Hepatocyte (in vitro differentiated cells): ENCODE data around the gene HNF4A. TPM values are rescaled to one million over a fixed set of nuclear protein-coding genes. Genes with fewer than 3 reads are reported as not detected.

Source experiments
- DNase-seq: peaks from one replicate; pipeline ENCODE4 v3.0.0-alpha.2; 2016; ENCODE audit warnings: low spot score
- H2AFZ ChIP-seq: fragments of 200-600 bp; sonication (generic); 2 replicates; pipeline ENCODE4 v1.6.0; 2016; ENCODE audit warnings: antibody characterized with exemption, mild to moderate bottlenecking
- H3K27ac ChIP-seq: fragments of 200-600 bp; sonication (generic); 2 replicates; pipeline ENCODE4 v1.5.1; 2016; ENCODE audit warnings: mild to moderate bottlenecking
- H3K27me3 ChIP-seq: fragments of 200-600 bp; sonication (generic); 2 replicates; pipeline ENCODE4 v1.6.1; 2016
- H3K36me3 ChIP-seq: fragments of 200-600 bp; sonication (generic); replicated peaks from 2 replicates; pipeline ENCODE4 v1.5.1; 2016; ENCODE audit warnings: low read depth; ENCODE audit not compliant: insufficient read depth
- H3K4me1 ChIP-seq: fragments of 200-600 bp; sonication (generic); 2 replicates; pipeline ENCODE4 v1.5.1; 2016; ENCODE audit warnings: mild to moderate bottlenecking, moderate library complexity; ENCODE audit not compliant: insufficient read depth
- H3K4me2 ChIP-seq: fragments of 200-600 bp; sonication (generic); 2 replicates; pipeline ENCODE4 v1.6.0; 2016
- H3K4me3 ChIP-seq: fragments of 200-600 bp; sonication (generic); 2 replicates; pipeline ENCODE4 v1.5.1; 2016; ENCODE audit warnings: mild to moderate bottlenecking
- H3K79me2 ChIP-seq: fragments of 200-600 bp; sonication (generic); 2 replicates; pipeline ENCODE4 v1.6.0; 2017; ENCODE audit warnings: mild to moderate bottlenecking
- H3K9me2 ChIP-seq: fragments of 200-600 bp; sonication (generic); replicated peaks from 2 replicates; pipeline ENCODE4 v1.6.0; 2017; ENCODE audit warnings: mild to moderate bottlenecking; ENCODE audit not compliant: insufficient read depth
- H3K9me3 ChIP-seq: fragments of 200-600 bp; sonication (generic); 2 replicates; pipeline ENCODE4 v1.5.1; 2016; ENCODE audit warnings: low read depth, mild to moderate bottlenecking
- H4K20me1 ChIP-seq: fragments of 200-600 bp; sonication (generic); 2 replicates; pipeline ENCODE4 v1.6.0; 2016; ENCODE audit warnings: mild to moderate bottlenecking; ENCODE audit not compliant: insufficient read depth, poor library complexity, severe bottlenecking
- EZH2 ChIP-seq: fragments of 200-600 bp; sonication (generic); IDR thresholded peaks from 2 replicates; pipeline ENCODE4 v1.6.1; 2016; ENCODE audit warnings: antibody characterized with exemption, mild to moderate bottlenecking, borderline replicate concordance
- EZH2phosphoT487 ChIP-seq: fragments of 200-600 bp; sonication (generic); IDR thresholded peaks from one replicate; pipeline ENCODE4 v1.6.1; 2018; ENCODE audit warnings: antibody characterized with exemption, mild to moderate bottlenecking, low read depth, moderate library complexity; ENCODE audit not compliant: unreplicated experiment, severe bottlenecking
- WGBS: methylation state at CpG from one replicate; pipeline ENCODE4 v1.1.6; 2016; ENCODE audit warnings: low lambda C conversion rate; ENCODE audit errors: missing lambda C conversion rate; 5-methylcytosine and 5-hydroxymethylcytosine counted together
- polyA plus RNA-seq: library from polyadenylated mRNA; unstranded; fragments of >200 nt; fragmentation: Nextera tagmentation; extraction: Ambion mirVana; gene quantifications from 2 replicates; pipeline ENCODE4 v1.2.1, GENCODE V29; 2016
- total RNA-seq: library from RNA; depleted of rRNA; stranded (reverse); fragments of >200 nt; gene quantifications from 2 replicates; pipeline ENCODE4 v1.2.3, GENCODE V29; 2014
- TF ChIP-seq, protein P1 (sequence below): fragments of 200-600 bp; sonication (generic); IDR thresholded peaks from 2 replicates; pipeline ENCODE4 v1.5.1; 2016; ENCODE audit warnings: antibody characterized with exemption, mild to moderate bottlenecking; ENCODE audit not compliant: poor library complexity

The HNF4A gene
- total and polyA plus RNA-seq, 2 experiments from 2014 or later = 38.2 to 88.0 TPM

DNA sequence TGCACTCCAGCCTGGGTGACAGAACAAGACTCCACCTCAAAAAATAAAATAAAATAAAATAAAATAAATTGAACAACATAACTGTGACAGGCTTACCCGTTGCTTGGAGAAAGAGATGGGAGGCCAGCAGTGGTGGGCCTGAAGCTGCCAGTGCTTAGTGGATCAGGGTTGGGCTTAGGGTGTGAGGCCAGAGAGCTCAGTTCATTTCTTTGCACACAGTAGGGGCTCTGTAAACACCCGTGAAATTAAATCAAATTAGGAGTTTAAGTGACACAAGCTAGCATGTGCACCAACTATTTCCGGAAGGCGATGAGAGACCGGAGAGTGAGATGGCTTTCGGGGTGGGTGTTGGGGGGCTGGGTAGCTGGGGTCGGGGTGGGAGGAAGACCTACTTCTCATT lies 94.4 kb downstream of the HNF4A start:
- TF ChIP-seq EZH2phosphoT487 (no peak), EZH2 (no peak)
- TF ChIP-seq, protein P1, sequence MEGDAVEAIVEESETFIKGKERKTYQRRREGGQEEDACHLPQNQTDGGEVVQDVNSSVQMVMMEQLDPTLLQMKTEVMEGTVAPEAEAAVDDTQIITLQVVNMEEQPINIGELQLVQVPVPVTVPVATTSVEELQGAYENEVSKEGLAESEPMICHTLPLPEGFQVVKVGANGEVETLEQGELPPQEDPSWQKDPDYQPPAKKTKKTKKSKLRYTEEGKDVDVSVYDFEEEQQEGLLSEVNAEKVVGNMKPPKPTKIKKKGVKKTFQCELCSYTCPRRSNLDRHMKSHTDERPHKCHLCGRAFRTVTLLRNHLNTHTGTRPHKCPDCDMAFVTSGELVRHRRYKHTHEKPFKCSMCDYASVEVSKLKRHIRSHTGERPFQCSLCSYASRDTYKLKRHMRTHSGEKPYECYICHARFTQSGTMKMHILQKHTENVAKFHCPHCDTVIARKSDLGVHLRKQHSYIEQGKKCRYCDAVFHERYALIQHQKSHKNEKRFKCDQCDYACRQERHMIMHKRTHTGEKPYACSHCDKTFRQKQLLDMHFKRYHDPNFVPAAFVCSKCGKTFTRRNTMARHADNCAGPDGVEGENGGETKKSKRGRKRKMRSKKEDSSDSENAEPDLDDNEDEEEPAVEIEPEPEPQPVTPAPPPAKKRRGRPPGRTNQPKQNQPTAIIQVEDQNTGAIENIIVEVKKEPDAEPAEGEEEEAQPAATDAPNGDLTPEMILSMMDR = no peak
- Histone ChIP-seq H4K20me1 (no peaks in the 10 kb centered on the region), H2AFZ (no peak overlapping the region), H3K9me2 (no peaks in the 10 kb centered on the region), H3K4me1 (peaks cover 10% of the 10 kb centered on the region), H3K9me3 (no peaks in the 10 kb centered on the region), H3K36me3 (no peaks in the 10 kb centered on the region), H3K4me2 (no peak overlapping the region), H3K4me3 (no peak overlapping the region), H3K27ac (no peak overlapping the region), H3K27me3 (no peaks in the 10 kb centered on the region), H3K79me2 (no peaks in the 10 kb centered on the region)
- WGBS = 87% methylated on average over 6 of the region's 7 CpGs
- no peak for DNase-seq

DNA sequence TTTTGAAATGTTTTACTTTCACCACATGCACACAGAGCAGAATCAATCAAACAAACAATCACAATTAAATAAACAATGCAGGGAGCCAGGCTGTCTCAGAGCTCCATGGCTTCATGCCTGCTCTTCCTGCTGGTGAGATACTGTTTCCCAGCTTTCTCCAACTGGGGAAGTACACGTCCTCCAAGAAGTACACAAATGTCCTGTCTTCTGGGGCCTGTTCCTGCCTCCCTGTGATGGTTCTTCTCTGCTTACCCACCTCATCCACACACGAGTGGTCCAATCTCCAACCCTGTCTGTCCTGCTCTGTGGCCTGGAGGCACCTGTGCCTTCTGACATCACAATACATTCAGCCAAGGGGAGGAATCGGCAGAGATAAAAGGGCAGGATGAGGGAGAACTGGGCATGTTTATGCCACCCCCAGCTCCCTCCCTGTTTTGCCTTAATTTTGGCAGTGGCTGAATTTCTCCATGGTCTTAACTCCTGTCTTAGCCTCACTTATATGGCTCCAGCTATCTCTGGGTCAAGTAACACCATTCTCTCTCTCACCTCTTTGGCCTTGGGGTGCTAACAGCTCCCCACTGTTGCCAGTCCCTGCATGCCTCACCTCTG lies 94.9 kb downstream of the HNF4A start:
- Histone ChIP-seq H3K4me2 (no peak overlapping the region), H3K79me2 (no peaks in the 10 kb centered on the region), H3K4me1 (peaks cover 10% of the 10 kb centered on the region), H3K36me3 (no peaks in the 10 kb centered on the region), H2AFZ (no peak overlapping the region), H3K27me3 (no peaks in the 10 kb centered on the region), H3K9me2 (no peaks in the 10 kb centered on the region), H4K20me1 (no peaks in the 10 kb centered on the region), H3K9me3 (no peaks in the 10 kb centered on the region), H3K4me3 (no peak overlapping the region), H3K27ac (peak overlapping the region; percentile 40)
- no peak for DNase-seq
- 65% methylated on average over 3 of the region's 3 CpGs for WGBS
- TF ChIP-seq EZH2 (no peak), EZH2phosphoT487 (no peak)
- TF ChIP-seq, protein P1 = no peak

DNA sequence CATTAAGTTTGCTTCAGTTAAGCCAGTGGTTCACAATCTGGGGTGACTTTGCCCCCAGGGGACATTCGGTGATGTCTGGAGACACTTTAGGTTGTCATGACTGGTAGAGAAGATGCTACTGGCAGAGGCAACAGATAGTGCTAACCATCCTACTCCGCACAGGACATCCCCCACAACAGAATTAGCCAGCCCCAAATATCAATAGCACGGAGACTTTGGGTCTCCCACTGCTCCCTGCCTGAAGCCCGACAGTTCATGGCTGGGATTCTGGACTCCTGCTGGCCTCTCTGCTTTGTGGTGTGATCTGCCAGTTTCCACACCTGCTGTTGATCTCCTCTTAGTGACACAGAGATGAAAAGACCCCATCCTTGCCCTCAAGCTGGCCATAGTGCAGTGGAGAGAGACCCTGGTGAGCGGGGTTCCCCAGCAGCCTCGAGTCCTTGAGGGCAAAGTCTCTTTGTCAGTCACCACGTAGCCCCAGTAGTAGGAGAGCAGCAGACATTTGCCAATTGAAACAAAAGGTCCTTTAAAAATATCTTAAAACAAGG lies 95.5 kb downstream of the HNF4A start:
- H3K4me1 ChIP-seq = peaks cover 10% of the 10 kb centered on the region
- no peaks in the 10 kb centered on the region for H3K36me3 ChIP-seq
- no peaks in the 10 kb centered on the region for H3K9me2 ChIP-seq
- TF ChIP-seq EZH2 = no peak
- TF ChIP-seq, protein P1 = no peak
- TF ChIP-seq EZH2phosphoT487 = no peak
- no peak overlapping the region for H3K4me3 ChIP-seq
- no peaks in the 10 kb centered on the region for H3K9me3 ChIP-seq
- no peak overlapping the region for H2AFZ ChIP-seq
- no peaks in the 10 kb centered on the region for H4K20me1 ChIP-seq
- H3K79me2 ChIP-seq = no peaks in the 10 kb centered on the region
- H3K27ac ChIP-seq = peak overlapping the region; percentile 5
- 79% methylated on average over 7 of the region's 7 CpGs for WGBS
- H3K27me3 ChIP-seq = no peaks in the 10 kb centered on the region
- H3K4me2 ChIP-seq = no peak overlapping the region
- DNase-seq = no peak
